Hippocampal formation (tissue), 2 donors: ENCODE results near the gene SLC6A19.
"Not testable (repeated sequence)": the region's sequence is repeated elsewhere in the genome, so short reads cannot be mapped to it uniquely, and the experiment has no call there.

Experiments
- DNase-seq, 2 donors: peaks; one replicate each; lab custom pipeline; 2025; lab: John Stamatoyannopoulos, UW

Gene SLC6A19

GRCh38 chr5:1223278-1223670 is 21.9 kb downstream of the SLC6A19 start:
- DNase-seq, result no peak

- no peak for DNase-seq
Observed at GRCh38 chr5:1224631-1225030, 23.2 kb downstream of the SLC6A19 start.

- DNase-seq, result no peak
Observed at GRCh38 chr5:1225081-1225480, 23.7 kb downstream of the SLC6A19 start, which contains the start of gene SLC6A18. Gene SLC6A18 (plus strand): TSS chr5:1225381. CDS start chr5:1225478, 97 bp downstream.

- no peak for DNase-seq
Observed at GRCh38 chr5:1226231-1226630, 24.8 kb downstream of the SLC6A19 start.

- DNase-seq, result no peak
Observed at GRCh38 chr5:1226839-1227581, 25.6 kb downstream of the SLC6A19 start.

GRCh38 chr5:1227667-1228066 is 26.3 kb downstream of the SLC6A19 start:
- DNase-seq, result no peak

- DNase-seq, result no peak
Observed at GRCh38 chr5:1228120-1228519, 26.7 kb downstream of the SLC6A19 start.

GRCh38 chr5:1229023-1229422 is 27.6 kb downstream of the SLC6A19 start:
- not testable (repeated sequence) for DNase-seq

- no peak for DNase-seq
Observed at GRCh38 chr5:1229822-1230221, 28.4 kb downstream of the SLC6A19 start.

- no peak for DNase-seq
Observed at GRCh38 chr5:1230551-1230950, 29.2 kb downstream of the SLC6A19 start.

GRCh38 chr5:1231354-1231905 is 30.0 kb downstream of the SLC6A19 start:
- DNase-seq, result no peak

- DNase-seq, result no peak
Observed at GRCh38 chr5:1232780-1233179, 31.4 kb downstream of the SLC6A19 start.

GRCh38 chr5:1235379-1235778 is 34.0 kb downstream of the SLC6A19 start:
- no peak for DNase-seq

GRCh38 chr5:1235838-1236237 is 34.4 kb downstream of the SLC6A19 start:
- no peak for DNase-seq

- no peak for DNase-seq
Observed at GRCh38 chr5:1239505-1240251, 38.3 kb downstream of the SLC6A19 start.

- DNase-seq, result no peak
Observed at GRCh38 chr5:1240496-1241260, 39.3 kb downstream of the SLC6A19 start.

GRCh38 chr5:1241509-1242080 is 40.2 kb downstream of the SLC6A19 start:
- no peak for DNase-seq

- no peak for DNase-seq
Observed at GRCh38 chr5:1242733-1243486, 41.5 kb downstream of the SLC6A19 start.

GRCh38 chr5:1243487-1244130 is 42.2 kb downstream of the SLC6A19 start:
- DNase-seq, result no peak

- no peak for DNase-seq
Observed at GRCh38 chr5:1244255-1244654, 42.9 kb downstream of the SLC6A19 start.

- DNase-seq, result no peak
Observed at GRCh38 chr5:1244976-1245375, 43.6 kb downstream of the SLC6A19 start.
